ENCODE data around the gene DPH7. TPM values are rescaled to one million over a fixed set of nuclear protein-coding genes. Genes with fewer than 3 reads are reported as not detected.
"Not testable (repeated sequence)": the region's sequence is repeated elsewhere in the genome, so short reads cannot be mapped to it uniquely, and the experiment has no call there.

DPH7 gene
- total RNA-seq, 6 experiments from 2014 or later = 18.2 to 20.7 (median 20.1) TPM

DNA sequence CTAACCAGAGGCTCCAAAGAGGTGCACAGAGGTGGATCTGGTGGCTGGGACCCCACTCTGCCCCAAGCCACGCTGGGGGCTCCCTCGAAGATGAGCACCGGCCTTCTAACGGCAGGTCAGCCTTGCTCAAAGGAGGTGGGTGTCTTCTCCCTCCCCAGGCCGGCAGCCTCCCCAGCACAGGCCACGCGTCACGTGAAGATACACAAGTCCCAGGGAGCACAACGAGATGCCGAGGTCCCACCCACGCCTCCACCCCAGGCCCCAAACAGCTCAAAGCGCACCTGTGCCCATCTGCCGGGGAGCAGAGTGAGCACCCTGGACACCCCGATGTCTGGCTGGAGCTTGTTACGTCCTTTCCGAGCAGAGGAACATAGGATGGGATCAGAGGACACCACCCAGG is 40.7 kb downstream of the DPH7 start:
- no peak overlapping the region for H3K4me3 Mint-ChIP-seq
- no peak for DNase-seq
- peaks cover 5% of the 10 kb centered on the region; the same call in 1 of the 2 replicates for H3K36me3 Mint-ChIP-seq (ENCODE audit: low read depth)
- TF ChIP-seq, protein P1, sequence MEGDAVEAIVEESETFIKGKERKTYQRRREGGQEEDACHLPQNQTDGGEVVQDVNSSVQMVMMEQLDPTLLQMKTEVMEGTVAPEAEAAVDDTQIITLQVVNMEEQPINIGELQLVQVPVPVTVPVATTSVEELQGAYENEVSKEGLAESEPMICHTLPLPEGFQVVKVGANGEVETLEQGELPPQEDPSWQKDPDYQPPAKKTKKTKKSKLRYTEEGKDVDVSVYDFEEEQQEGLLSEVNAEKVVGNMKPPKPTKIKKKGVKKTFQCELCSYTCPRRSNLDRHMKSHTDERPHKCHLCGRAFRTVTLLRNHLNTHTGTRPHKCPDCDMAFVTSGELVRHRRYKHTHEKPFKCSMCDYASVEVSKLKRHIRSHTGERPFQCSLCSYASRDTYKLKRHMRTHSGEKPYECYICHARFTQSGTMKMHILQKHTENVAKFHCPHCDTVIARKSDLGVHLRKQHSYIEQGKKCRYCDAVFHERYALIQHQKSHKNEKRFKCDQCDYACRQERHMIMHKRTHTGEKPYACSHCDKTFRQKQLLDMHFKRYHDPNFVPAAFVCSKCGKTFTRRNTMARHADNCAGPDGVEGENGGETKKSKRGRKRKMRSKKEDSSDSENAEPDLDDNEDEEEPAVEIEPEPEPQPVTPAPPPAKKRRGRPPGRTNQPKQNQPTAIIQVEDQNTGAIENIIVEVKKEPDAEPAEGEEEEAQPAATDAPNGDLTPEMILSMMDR (IDR thresholded peaks at IDR 0.05) = no peak
- H3K9me3 Mint-ChIP-seq = no peaks in the 10 kb centered on the region
- H3K4me1 Mint-ChIP-seq (ENCODE audit: low read depth) = peaks cover 10% of the 10 kb centered on the region
- H3K27me3 Mint-ChIP-seq (ENCODE audit: insufficient read depth) = peaks cover 3% of the 10 kb centered on the region; the same call in 1 of the 2 replicates
- no peak overlapping the region for H3K27ac Mint-ChIP-seq

DNA sequence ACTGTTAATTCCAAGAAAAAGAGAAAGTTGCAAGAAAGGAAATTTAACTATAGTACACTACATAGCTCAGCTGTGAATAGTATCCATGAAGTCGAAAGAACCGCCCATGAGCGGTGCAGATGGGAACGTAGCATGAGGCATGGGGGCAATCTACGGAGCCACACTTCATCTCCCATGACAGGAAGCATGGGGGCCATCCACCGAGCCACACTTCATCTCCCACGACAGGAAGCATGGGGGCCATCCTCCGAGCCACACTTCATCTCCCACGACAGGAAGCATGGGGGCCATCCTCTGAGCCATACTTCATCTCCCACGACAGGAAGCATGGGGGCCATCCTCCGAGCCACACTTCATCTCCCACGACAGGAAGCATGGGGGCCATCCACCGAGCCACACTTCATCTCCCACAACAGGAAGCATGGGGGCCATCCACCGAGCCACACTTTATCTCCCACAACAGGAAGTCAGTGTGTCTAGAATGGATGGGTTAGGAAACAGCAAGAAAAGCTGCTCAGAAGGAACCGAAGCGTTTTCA is 42.1 kb downstream of the DPH7 start:
- H3K27me3 Mint-ChIP-seq (ENCODE audit: insufficient read depth); H3K4me1 Mint-ChIP-seq (ENCODE audit: low read depth); H3K4me3 Mint-ChIP-seq: not testable (repeated sequence)

DNA sequence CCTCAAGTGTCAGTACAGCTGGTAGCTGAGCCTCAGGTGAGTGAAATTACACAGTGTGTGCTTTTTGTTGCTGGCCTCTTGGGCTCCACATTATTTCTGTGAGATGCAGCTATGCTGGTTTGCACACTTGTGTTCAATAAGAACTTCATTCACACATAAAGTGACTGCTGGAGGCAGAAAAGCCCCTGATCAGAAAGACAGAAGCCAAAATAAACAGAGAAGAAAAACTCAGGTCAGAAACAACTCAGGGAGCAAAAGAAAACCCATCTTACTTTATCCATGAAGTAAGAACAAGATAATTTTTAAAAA is 43.7 kb downstream of the DPH7 start:
- H3K4me3 Mint-ChIP-seq = no peak overlapping the region
- DNase-seq = no peak
- peaks cover 3% of the 10 kb centered on the region; the same call in 1 of the 2 replicates for H3K27me3 Mint-ChIP-seq (ENCODE audit: insufficient read depth)
- peak overlapping the region; percentile 48; the same call in 1 of the 2 replicates for H3K27ac Mint-ChIP-seq
- no peaks in the 10 kb centered on the region for H3K9me3 Mint-ChIP-seq
- peaks cover 5% of the 10 kb centered on the region; the same call in 1 of the 2 replicates for H3K36me3 Mint-ChIP-seq (ENCODE audit: low read depth)
- H3K4me1 Mint-ChIP-seq (ENCODE audit: low read depth) = peaks cover 17% of the 10 kb centered on the region
- TF ChIP-seq, protein P1 (IDR thresholded peaks at IDR 0.05) = peak; percentile 13; the same call in 1 of the 2 replicates

More for the DNA sequence above, 42.1 kb downstream of the DPH7 start:
- not testable (repeated sequence) for H3K9me3 Mint-ChIP-seq; DNase-seq; H3K36me3 Mint-ChIP-seq (ENCODE audit: low read depth); H3K27ac Mint-ChIP-seq

DNA sequence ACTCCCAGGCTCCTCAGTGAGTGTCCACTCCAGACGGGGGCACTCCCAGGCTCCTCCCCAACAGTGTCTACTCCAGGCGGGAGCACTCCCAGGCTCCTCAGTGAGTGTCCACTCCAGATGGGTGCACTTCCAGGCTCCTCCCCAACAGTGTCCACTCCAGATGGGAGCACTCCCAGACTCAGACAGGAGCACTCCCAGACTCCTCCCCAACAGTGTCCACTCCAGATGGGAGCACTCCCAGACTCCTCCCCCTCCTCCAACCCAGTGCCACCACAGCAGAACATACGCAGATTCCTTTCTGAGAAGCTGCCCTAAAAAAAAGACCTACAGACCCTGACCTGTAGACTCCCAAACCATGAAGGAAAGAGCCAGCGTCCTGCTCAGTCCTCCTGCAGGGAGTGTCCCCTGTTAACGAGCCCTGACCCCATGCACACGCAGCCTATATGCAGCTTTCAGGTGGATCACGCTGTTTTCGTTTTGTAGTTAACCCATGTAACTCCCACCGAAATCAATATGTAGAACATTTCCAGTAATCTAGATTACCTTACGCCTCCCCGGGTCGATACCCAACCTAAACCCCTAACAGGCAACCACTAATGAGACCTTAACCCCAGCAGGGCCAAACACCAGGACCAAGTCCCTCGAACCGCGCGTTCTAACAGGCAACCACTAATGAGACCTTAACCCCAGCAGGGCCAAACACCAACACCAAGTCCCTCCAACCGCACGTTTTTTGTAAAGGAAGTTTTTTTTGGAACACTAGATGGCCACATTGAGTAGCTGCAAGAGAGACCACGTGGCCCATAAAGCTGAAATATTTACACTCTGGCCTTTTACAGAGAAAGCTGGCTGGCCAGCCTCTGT is 44.2 kb downstream of the DPH7 start:
- Mint-ChIP-seq H3K4me1 (ENCODE audit: low read depth) (peaks cover 17% of the 10 kb centered on the region), H3K9me3 (no peaks in the 10 kb centered on the region), H3K27ac (peak overlapping the region; percentile 48; the same call in 1 of the 2 replicates), H3K27me3 (ENCODE audit: insufficient read depth) (peaks cover 3% of the 10 kb centered on the region; the same call in 1 of the 2 replicates), H3K4me3 (no peak overlapping the region), H3K36me3 (ENCODE audit: low read depth) (peaks cover 5% of the 10 kb centered on the region; the same call in 1 of the 2 replicates)
- DNase-seq = peak; percentile 55
- TF ChIP-seq, protein P1 (IDR thresholded peaks at IDR 0.05) = peak; percentile 83

DNA sequence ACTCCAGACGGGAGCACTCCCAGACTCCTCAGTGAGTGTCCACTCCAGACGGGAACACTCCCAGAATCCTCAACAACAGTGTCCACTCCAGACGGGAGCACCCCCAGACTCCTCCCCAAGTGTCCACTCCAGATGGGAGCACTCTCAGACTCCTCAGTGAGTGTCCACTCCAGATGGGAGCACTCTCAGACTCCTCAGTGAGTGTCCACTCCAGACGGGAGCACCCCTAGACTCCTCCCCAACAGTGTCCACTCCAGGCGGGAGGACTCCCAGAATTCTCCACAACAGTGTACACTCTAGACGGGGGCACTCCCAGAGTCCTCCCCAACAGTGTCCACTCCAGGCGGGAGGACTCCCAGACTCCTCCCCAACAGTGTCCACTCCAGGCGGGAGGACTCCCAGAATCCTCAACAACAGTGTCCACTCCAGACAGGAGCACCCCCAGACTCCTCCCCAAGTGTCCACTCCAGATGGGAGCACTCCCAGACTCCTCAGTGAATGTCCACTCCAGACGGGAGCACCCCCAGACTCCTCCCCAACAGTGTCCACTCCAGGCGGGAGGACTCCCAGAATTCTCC is 45.7 kb downstream of the DPH7 start:
- H3K4me3 Mint-ChIP-seq; H3K9me3 Mint-ChIP-seq; H3K27me3 Mint-ChIP-seq (ENCODE audit: insufficient read depth); H3K36me3 Mint-ChIP-seq (ENCODE audit: low read depth); H3K27ac Mint-ChIP-seq; DNase-seq: not testable (repeated sequence)
- peaks cover 17% of the 10 kb centered on the region for H3K4me1 Mint-ChIP-seq (ENCODE audit: low read depth)

DNA sequence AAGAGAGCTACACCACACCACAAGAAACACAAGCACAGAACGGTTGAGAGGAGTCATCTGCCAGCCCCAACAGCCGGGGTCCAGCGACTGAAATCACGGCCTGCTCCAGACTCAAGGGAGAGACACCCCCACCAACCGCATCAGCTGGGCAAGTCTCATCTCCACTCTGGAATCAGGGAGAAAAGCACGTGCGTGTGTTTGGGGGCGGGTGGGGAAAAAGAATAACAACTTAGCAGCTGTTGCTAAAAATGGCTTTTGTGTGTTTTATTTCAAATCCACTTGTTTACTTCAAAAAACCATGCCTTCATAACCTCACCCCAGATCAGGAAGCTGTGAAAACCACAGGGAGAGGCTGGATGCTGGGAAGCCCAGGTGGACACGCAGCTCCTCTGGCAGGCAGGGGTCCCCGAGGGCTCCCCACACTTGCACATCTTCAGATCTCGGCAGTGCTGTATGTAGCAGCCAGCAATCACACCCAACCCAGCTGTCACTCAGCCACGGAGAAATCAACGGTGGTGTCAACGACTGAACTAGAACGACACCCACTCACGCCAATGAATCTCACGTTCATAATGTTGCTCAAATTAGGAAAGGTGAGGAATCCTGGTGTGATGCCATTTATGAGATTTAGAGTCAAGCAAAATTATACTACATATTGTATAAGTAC is 47.5 kb downstream of the DPH7 start:
- Mint-ChIP-seq H3K9me3 (no peaks in the 10 kb centered on the region), H3K27ac (no peak overlapping the region), H3K27me3 (ENCODE audit: insufficient read depth) (peaks cover 7% of the 10 kb centered on the region), H3K4me3 (no peak overlapping the region), H3K36me3 (ENCODE audit: low read depth) (peaks cover 2% of the 10 kb centered on the region; the same call in 1 of the 2 replicates), H3K4me1 (ENCODE audit: low read depth) (peaks cover 22% of the 10 kb centered on the region)
- DNase-seq = no peak
- TF ChIP-seq, protein P1 (IDR thresholded peaks at IDR 0.05) = no peak

Data from HFFc6 (cell line).